Lung (tissue), 12 donors: ENCODE results near the gene ATG16L1. TPM values are rescaled to one million over a fixed set of nuclear protein-coding genes. Genes with fewer than 3 reads are reported as not detected.

Source experiments
- ATAC-seq: fragments of 200-7000 bp; cut with Tn5 transposase; one replicate; pipeline ENCODE4 v1.9.1; 2020; ENCODE audit warnings: moderate number of reproducible peaks; ENCODE audit not compliant: insufficient read depth, low FRiP score
- DNase-seq, 3 donors: peaks; one replicate each; pipeline ENCODE4 v3.0.0-alpha.2; 2013 to 2017
- H3K27ac ChIP-seq, 2 donors: one replicate each; pipeline ENCODE4 v1.5.1; 2013; ENCODE audit warnings: mild to moderate bottlenecking in 2 of 2, moderate library complexity in 2 of 2, control low read depth in 1 of 2, inconsistent platforms in 1 of 2, low read depth in 1 of 2, low read length in 1 of 2
- H3K27me3 ChIP-seq, 3 donors: one replicate each; pipeline ENCODE4 v1.5.1; 2013; ENCODE audit warnings: low read length in 2 of 3; ENCODE audit not compliant: control insufficient read depth in 3 of 3, insufficient read depth in 3 of 3
- H3K36me3 ChIP-seq, 4 donors: one replicate each; pipeline ENCODE4 v1.5.1; 2013; ENCODE audit warnings: low read length in 4 of 4, mild to moderate bottlenecking in 1 of 4, moderate library complexity in 1 of 4; ENCODE audit not compliant: control insufficient read depth in 4 of 4, insufficient read depth in 4 of 4
- H3K4me1 ChIP-seq, 5 donors: one replicate each; pipeline ENCODE4 v1.5.1; 2013; ENCODE audit warnings: low read length in 5 of 5, mild to moderate bottlenecking in 2 of 5, moderate library complexity in 1 of 5; ENCODE audit not compliant: control insufficient read depth in 5 of 5, insufficient read depth in 5 of 5
- H3K4me3 ChIP-seq: one replicate; pipeline ENCODE4 v1.5.1; 2013; ENCODE audit warnings: mild to moderate bottlenecking, control low read depth, moderate library complexity
- H3K9ac ChIP-seq, 2 donors: one replicate each; pipeline ENCODE4 v1.5.1; 2013; ENCODE audit warnings: low read length in 2 of 2, control low read depth in 1 of 2; ENCODE audit not compliant: insufficient read depth in 1 of 2
- H3K9me3 ChIP-seq, 4 donors: one replicate each; pipeline ENCODE4 v1.5.1; 2013; ENCODE audit warnings: low read length in 3 of 4, mild to moderate bottlenecking in 1 of 4, moderate library complexity in 1 of 4; ENCODE audit not compliant: control insufficient read depth in 4 of 4, insufficient read depth in 3 of 4
- CTCF ChIP-seq: IDR thresholded peaks from 2 replicates; pipeline ENCODE4 v1.5.1; 2012; ENCODE audit warnings: mild to moderate bottlenecking; ENCODE audit errors: control extremely low read depth, extremely low read depth
- WGBS, 2 donors: extraction: QIAGEN DNeasy Blood & Tissue Kit; methylation state at CpG; one replicate each; pipeline ENCODE4 v1.1.7; 2013; 5-methylcytosine and 5-hydroxymethylcytosine counted together
- polyA plus RNA-seq, 2 donors: library from polyadenylated mRNA; stranded (reverse); fragments of 200-250 nt; gene quantifications; one replicate each; pipeline ENCODE4 v1.2.1, GENCODE V29; 2013
- total RNA-seq, 2 donors: library from RNA; depleted of rRNA in 1 of 2; stranded (reverse); fragments of >200 nt in 1 of 2; gene quantifications; one replicate each; pipeline ENCODE4 v1.2.1, GENCODE V29; 2014 to 2021
- donor health status: control.
- donor health status: control.
- donor health status: Bipolar disorder and iron deficiency.
- donor health status: healthy.
- donor health status: DM: yes; HTN: yes; CAD: no.

Gene ATG16L1
- total and polyA plus RNA-seq, 4 donors: 10.9 to 37.0 (median 20.3) TPM

- ATAC-seq: no peak
- Histone ChIP-seq H3K9ac (no peak overlapping the region), H3K4me1 (no peaks in the 10 kb centered on the region), H3K27me3 (no peaks in the 10 kb centered on the region), H3K9me3 (no peaks in the 10 kb centered on the region), H3K36me3 (peaks cover 25 to 53% (median 42%) of the 10 kb centered on the region in 4 donors), H3K4me3 (no peak overlapping the region), H3K27ac (no peak overlapping the region)
- WGBS, 2 donors: 82 to 92% methylated on average over 4 of the region's 4 CpGs
- TF ChIP-seq CTCF: no peak
- DNase-seq: no peak
These were observed 30.1 kb downstream of the ATG16L1 start for GRCh38 chr2:233281553-233281952.

DNA sequence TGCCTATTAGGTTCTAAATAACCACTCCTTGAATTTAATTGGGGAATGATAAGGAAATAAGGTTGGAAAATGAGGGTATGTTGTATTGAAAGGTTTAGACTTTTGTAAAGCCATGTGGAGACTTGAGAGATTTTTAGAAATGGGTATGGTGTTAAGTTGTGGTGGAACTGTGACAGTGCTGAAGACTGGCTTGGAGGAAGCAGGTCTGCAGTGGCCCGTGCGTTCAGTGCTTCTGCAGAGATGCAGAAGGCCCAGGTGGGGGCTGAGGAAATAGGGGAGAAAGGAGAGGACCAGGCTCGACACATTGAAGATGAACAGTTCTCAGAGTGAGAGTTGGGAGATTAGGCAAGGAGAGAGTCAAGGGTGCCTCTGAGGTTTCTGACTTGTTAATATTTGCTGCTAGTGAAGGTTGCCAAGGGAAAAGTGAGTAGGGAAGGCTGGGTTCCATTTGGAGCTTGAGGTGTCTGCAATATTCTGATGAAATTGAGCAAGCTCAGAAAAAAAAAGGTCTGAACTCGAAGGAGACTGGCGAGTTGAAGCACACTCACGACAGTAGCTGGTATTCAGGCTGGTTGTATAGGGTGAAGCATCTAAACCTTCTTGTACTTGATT lies 30.6 kb downstream of the ATG16L1 start:
- 76 to 86% methylated on average over 6 of the region's 6 CpGs for WGBS, 2 donors
- ATAC-seq (no peak), DNase-seq (no peak)
- TF ChIP-seq CTCF: no peak
- no peak overlapping the region for H3K4me3 ChIP-seq
- H3K9me3 ChIP-seq: no peaks in the 10 kb centered on the region
- H3K27me3 ChIP-seq: no peaks in the 10 kb centered on the region
- no peaks in the 10 kb centered on the region for H3K4me1 ChIP-seq
- no peak overlapping the region for H3K27ac ChIP-seq
- no peak overlapping the region for H3K9ac ChIP-seq
- peaks cover 24 to 53% (median 43%) of the 10 kb centered on the region in 4 donors for H3K36me3 ChIP-seq

DNA sequence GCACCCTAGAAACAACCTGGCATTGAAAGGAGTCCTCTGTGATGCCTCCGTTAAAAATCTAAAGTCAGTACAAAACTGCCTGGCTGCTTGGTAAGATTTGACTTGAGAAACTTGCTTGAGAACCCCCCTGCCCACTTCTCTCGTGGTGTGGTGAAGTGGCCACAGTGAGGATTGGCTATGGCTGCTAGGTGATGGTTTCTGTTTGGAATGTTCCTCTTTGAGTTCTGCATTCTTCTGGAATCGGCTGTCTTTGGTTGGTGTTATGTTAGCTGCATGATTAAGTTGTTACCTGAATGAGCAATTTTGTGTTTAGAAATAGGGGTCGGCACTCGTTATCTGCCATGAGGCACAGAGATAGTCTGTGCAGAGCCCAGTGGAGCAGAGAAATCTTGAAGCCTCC lies 34.4 kb downstream of the ATG16L1 start:
- no peaks in the 10 kb centered on the region for H3K27me3 ChIP-seq
- peaks cover 26 to 46% (median 43%) of the 10 kb centered on the region in 4 donors for H3K36me3 ChIP-seq
- no peak overlapping the region for H3K27ac ChIP-seq
- H3K9me3 ChIP-seq: no peaks in the 10 kb centered on the region
- ATAC-seq (no peak), DNase-seq (no peak)
- H3K9ac ChIP-seq: no peak overlapping the region
- no peak overlapping the region for H3K4me3 ChIP-seq
- TF ChIP-seq CTCF: no peak
- H3K4me1 ChIP-seq: peaks cover 0 to 4% (median 0%) of the 10 kb centered on the region in 5 donors
- WGBS, 2 donors: 87 to 92% methylated on average over 5 of the region's 5 CpGs

GRCh38 chr2:233287871-233288270 lies 36.4 kb downstream of the ATG16L1 start:
- H3K9me3 ChIP-seq: no peaks in the 10 kb centered on the region
- no peaks in the 10 kb centered on the region for H3K27me3 ChIP-seq
- H3K9ac ChIP-seq: no peak overlapping the region
- WGBS, 2 donors: 97 to 98% methylated on average over 6 of the region's 6 CpGs
- no peak overlapping the region for H3K4me3 ChIP-seq
- H3K36me3 ChIP-seq: peaks cover 31 to 51% (median 46%) of the 10 kb centered on the region in 4 donors
- no peak for DNase-seq
- TF ChIP-seq CTCF: no peak
- H3K27ac ChIP-seq: no peak overlapping the region
- no peak for ATAC-seq
- peaks cover 0 to 4% (median 0%) of the 10 kb centered on the region in 5 donors for H3K4me1 ChIP-seq
